Amniotic stem cell (primary cell): ENCODE measurements around the gene RADIL.
A peak's percentile ranks its signal among the peaks of the same experiment; 100 is the strongest.

ENCODE experiments used
- DNase-seq: peaks from one replicate; lab custom pipeline; 2025; lab: John Stamatoyannopoulos, UW

Gene RADIL

GRCh38 chr7:4775250-4775847 lies 108.2 kb downstream of the RADIL start, which contains the start of gene AP5Z1:
AP5Z1 (plus strand) TSS chr7:4775623; CDS start chr7:4775716, 93 bp downstream.
- DNase-seq = peak; percentile 85

DNA sequence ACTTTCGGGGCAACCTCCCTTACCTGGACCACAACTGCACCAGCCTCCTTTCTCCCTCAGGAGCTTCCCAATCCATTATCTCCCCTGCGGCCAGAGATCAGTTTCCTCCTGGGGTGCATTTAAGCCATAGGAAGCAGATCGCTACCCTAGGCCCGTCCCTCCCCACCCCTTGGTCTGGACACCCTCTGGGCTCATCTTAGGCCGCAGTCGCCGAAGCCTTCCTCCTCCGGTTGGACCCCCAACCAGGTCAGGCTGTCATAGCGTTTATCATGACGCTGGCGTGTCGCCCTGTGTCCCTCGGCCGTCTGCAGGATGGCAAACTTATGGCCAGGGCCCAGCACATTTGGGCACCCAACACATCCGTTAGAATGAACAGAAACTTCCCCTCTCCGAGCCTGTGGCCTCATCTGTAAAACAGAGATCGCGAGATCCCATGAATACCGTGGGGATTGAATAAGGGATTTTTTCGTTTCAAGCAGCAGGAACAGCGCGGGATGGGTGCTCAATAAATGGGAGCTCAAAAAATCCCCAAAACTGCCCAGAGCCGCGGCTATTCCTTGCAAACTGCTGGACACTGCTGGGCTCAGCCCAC lies 108.8 kb downstream of the RADIL start:
- peak; percentile 74 for DNase-seq

DNA sequence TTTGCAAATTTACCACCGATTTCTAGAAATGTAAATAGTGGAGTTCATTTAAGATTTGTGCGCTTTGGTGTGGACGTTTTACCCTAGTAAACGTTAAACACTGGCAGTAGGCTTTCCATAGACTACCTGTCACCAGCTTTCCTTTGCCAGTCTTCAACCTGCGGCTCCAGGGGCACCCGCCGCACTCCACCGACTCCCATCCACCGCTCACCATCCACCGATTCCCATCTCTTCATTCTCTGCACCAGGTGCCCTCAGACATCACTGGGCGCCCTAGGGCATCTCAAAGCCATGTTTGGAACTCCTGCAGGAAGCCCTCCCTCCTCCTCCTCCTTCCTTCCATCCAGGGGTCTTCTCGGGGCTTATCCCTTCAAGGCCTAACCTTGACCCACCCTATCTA lies 109.5 kb downstream of the RADIL start:
- no peak for DNase-seq

GRCh38 chr7:4772306-4772705 lies 111.2 kb downstream of the RADIL start:
- DNase-seq = no peak

DNA sequence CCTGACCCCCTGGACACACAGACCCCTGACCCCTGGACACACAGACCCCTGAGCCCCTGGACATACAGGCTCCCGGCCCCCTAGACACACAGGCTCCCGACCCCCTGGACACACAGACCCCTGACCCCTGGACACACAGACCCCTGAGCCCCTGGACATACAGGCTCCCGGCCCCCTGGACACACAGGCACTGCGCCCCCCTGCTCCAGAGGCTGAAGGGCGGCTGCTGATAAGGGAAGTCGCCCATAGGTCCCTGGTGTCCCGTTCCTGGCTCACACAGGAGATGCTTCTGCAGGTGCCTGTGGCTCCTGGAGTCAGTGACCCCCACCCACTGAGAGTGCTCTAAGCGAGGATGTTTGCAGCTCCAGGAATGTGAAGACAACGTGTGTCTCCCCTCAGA lies 111.8 kb downstream of the RADIL start:
- no peak for DNase-seq

GRCh38 chr7:4770886-4771285 lies 112.6 kb downstream of the RADIL start:
- DNase-seq = no peak

DNA sequence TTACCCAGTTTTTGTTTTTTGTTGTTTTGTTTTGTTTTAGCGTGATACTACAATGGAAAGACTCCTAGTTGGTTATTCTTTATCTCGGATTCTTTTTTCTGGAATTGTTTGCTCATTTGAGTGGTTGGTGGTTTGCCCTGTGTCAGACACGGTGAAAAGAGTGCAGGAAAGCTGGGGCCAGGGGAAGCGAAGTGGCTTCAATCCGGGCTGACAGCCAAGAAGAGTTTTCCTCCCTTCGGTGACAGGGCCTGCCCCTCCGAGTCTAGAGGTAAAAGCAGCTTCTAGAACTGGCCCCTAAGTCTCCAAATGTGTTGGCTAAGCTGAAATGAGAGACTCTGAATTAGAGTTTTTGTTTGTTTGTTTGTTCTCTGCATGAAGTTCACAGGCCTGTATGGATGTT lies 113.8 kb downstream of the RADIL start:
- DNase-seq = no peak

DNA sequence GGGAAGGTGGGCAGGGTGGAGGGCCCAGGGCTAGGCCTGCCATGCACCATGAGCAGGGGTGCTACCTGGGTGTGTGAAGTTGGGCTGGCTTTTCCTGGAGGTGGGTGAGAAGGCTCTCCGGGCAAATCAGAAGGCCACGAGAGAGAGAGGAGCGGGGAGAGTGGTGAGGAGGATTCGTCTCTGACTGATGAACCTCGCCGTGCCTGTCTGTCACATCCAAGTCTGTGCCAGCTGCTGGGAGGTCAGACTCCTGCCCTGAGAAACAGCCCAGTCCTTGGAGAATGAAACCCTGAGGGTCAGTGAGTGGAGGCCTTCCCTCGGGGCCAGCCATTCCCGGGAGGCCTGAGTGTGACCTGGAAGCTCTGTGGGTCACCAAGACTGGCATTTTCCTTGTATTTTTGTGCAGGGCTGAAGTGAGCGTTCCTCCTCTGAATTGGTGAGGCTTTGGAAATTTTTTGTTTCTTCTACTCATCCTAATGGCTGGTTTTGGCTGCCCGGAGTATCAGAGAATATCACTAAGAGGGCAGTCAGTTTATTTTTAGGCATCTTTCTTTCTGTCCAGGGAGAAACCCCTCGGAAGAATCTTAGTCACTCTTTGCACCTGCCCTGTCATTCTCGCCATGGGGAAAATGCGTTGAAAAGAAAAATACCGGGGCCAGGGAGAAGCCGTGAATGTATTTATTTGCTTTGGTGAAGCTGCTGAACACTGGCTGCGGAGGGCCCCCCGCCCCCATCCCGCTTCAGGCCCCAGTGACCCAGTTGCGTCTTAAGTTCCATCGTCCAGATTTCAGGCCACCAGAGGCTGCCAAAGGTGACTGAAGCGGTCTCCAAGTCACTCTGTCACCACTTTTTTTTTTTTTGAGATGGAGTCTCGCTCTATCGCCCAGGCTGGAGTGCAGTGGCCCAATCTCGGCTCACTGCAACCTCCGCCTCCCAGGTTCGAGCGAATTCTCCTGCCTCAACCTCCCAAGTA lies 114.6 kb downstream of the RADIL start:
- DNase-seq = no peak

DNA sequence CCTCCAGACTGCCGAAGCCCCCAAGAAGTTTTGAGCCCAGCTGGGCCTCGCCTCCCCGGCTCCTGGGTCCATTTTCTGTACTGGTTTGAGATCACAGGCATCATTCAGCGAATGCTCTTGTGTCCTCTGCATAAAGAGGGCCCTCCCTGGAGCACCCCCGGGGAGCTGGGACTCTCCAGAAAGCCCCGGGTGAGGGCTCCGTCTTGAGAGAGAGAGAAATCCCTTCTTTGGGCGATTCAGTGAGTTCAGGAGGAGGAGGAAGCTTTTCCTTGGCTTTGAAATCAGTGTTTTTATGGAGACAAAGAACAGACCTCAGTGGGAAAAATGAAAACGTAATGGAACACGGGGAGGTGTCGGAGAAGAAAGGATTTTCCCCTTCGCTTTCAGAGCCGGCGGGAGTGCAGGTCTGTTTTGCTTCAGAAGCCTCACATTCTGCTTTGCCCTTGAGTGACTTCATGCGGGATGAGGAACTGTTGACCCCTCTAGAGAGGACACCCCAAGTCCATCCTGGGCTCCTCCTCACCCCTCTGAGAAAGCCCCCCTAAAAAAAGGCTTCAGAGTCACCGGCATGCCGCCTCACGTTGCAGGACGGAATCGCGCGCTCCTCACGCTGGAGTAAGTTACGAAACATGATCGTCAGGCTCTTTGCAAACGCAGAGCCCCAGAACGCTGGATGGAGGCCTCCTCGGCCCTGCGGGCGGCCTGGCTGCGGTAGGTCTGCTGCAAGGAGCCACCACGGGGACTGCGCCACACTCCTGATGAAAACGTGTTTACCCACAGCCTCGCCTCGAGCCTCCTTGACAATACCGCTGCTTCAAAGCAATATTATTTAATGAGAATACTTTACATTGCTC lies 116.6 kb downstream of the RADIL start:
- no peak for DNase-seq

DNA sequence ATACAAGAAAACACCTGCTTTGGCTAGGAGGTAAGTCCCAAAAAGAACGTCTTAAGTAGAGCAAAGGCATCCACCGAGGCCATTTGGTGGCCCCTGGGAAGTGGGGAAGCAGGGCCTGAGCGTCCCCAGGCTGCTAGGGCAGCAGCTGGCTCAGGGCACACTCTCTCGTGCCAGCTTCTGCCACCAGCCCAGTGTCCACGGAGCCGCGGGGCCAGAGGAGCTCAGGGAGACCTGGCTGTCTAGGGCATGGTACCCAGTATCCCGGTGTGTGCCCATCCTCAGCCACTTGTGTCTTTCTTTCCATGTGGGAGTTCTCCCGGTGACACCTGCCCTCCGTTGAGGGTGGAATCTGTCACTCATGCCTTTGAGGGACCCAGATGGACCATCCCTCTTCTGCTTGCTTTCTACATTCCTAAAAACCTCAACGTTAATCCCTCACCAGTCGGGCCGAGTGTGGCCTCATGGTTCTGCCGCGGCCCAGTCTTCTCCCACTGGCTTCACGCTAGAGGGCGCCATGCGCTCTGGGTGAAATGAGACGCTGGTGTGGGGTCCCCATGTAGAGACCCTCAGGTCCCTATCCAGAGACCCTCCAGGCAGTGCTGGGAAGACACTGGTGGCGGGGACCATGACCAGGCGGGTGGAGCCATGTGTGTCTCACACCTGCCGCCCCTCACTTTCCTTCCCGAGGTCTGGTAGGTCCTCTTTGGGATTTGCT lies 117.6 kb downstream of the RADIL start:
- DNase-seq = no peak

- no peak for DNase-seq
Measured at GRCh38 chr7:4764402-4765007, 119.0 kb downstream of the RADIL start.

DNA sequence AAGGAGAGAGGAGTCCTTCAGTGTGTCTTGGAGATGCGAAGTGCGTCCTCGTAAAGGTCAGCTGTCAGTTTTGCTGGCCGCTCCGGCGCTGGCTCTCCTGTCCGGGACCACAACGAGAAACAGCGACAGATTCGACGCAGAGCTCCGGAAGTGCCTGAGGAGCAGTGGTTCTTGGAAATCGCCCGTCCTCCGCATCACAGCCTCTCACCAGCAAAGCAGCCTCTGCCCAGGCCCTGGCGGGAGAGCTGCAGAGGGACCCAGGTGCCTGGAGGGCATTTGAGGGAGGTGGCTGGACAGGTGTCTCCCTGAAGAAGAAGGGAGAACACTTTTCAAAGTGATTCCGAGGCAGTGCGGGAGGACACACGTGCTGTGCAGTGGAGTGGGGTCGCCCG lies 119.7 kb downstream of the RADIL start:
- DNase-seq = no peak

- no peak for DNase-seq
Measured at GRCh38 chr7:4763091-4763793, 120.3 kb downstream of the RADIL start.

- DNase-seq = no peak
Measured at GRCh38 chr7:4762121-4763055, 121.1 kb downstream of the RADIL start.

- no peak for DNase-seq
Measured at GRCh38 chr7:4760952-4761351, 122.6 kb downstream of the RADIL start.

DNA sequence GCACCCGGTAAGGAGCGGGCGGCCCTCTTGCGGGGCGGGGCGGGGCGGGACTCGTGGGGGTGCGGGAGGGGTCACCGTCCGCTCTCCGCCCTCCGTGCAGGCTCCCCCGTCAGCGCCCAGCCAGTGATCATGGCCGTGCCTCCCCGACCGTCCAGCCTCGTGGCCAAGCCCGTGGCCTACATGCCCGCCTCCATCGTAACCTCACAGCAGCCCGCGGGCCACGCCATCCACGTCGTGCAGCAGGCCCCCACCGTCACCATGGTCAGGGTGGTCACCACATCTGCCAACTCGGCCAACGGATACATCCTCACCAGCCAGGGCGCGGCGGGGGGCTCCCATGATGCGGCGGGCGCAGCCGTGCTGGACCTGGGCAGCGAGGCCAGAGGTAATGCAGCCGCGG lies 124.3 kb downstream of the RADIL start:
- DNase-seq = no peak

GRCh38 chr7:4758791-4759190 lies 124.7 kb downstream of the RADIL start:
- no peak for DNase-seq

DNA sequence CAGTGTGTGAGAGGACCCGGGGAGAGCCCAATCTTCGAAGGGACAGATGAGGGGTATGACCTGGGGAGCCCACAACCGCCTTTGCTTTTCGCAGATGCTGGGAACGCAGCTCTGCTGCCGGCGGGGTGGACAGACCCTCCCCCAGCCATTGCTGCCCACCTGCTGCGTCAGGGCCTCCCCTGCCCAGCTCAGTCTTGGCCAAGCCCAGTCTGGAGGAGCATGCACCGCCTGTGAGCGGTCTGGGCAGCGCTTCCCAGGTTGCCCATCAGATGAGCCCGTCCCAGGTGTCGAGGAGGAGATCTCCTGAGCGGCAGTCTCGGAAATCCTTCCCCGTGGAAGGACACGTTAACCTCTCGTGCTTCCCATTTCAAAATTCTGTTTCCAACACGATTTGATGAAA lies 125.4 kb downstream of the RADIL start:
- no peak for DNase-seq

DNA sequence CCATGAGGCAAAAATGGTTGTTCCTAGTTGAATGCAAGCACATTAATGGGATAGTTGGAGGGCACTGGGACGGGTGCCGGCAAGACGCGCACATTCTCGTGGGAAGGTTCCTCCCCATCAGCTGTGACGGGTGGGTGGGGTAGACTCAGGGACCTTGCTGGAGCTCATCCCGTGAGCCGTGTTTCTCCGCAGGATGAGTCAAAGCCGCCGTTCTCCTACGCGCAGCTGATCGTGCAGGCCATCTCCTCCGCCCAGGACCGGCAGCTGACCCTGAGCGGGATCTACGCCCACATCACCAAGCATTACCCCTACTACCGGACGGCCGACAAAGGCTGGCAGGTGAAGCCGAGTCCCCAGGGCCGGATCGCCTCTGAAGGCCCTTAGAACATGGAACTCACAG lies 128.5 kb downstream of the RADIL start:
- no peak for DNase-seq
